Left ventricle myocardium inferior (tissue), 1 donor: ENCODE measurements around the gene SLC44A2. TPM values are rescaled to one million over a fixed set of nuclear protein-coding genes. Genes with fewer than 3 reads are reported as not detected.
"Not testable (repeated sequence)": the region's sequence is repeated elsewhere in the genome, so short reads cannot be mapped to it uniquely, and the experiment has no call there.

Experiments used
- DNase-seq: peaks from one replicate; pipeline ENCODE4 v3.0.0-alpha.2; 2020
- H3K27ac ChIP-seq: fragments of 200-600 bp; replicated peaks from 2 replicates; pipeline ENCODE4 v1.8.0; 2021
- H3K27me3 ChIP-seq: fragments of 200-600 bp; 2 replicates; pipeline ENCODE4 v1.8.0; 2021; ENCODE audit warnings: low read depth
- H3K36me3 ChIP-seq: fragments of 200-600 bp; 2 replicates; pipeline ENCODE4 v1.8.0; 2021
- H3K4me1 ChIP-seq: fragments of 200-600 bp; 2 replicates; pipeline ENCODE4 v1.8.0; 2021
- H3K4me3 ChIP-seq: fragments of 200-600 bp; 2 replicates; pipeline ENCODE4 v1.8.0; 2021; ENCODE audit warnings: mild to moderate bottlenecking, moderate library complexity
- H3K9me3 ChIP-seq: fragments of 200-600 bp; replicated peaks from 2 replicates; pipeline ENCODE4 v1.8.0; 2021
- intact Hi-C: fragments of 100-400 bp; cut with micrococcal nuclease; formaldehyde crosslinking; loops from one replicate; pipeline ENCODE4 v1.11.0; 2022
- total RNA-seq: library from RNA; stranded (reverse); fragmentation: NEBNext Ultra II Directional; extraction: Animal tissue kit (Norgen Biotek cat#: 25700); gene quantifications from one replicate; pipeline ENCODE4 v1.2.1, GENCODE V29; 2021
- TF ChIP-seq, protein P1 (sequence below): fragments of 200-600 bp; IDR thresholded peaks from 2 replicates; pipeline ENCODE4 v1.8.0; 2021; ENCODE audit warnings: antibody characterized with exemption, mild to moderate bottlenecking, borderline replicate concordance
- donor health status: DM: no; HTN: yes; CAD: no; lungs with severe emphysema.

The SLC44A2 gene
- total RNA-seq, 1 donor from 2014 or later, result 74.2 TPM

- H3K27me3 ChIP-seq, result no peaks in the 10 kb centered on the region
- intact Hi-C loops, result no loop called here
- TF ChIP-seq, protein P1, sequence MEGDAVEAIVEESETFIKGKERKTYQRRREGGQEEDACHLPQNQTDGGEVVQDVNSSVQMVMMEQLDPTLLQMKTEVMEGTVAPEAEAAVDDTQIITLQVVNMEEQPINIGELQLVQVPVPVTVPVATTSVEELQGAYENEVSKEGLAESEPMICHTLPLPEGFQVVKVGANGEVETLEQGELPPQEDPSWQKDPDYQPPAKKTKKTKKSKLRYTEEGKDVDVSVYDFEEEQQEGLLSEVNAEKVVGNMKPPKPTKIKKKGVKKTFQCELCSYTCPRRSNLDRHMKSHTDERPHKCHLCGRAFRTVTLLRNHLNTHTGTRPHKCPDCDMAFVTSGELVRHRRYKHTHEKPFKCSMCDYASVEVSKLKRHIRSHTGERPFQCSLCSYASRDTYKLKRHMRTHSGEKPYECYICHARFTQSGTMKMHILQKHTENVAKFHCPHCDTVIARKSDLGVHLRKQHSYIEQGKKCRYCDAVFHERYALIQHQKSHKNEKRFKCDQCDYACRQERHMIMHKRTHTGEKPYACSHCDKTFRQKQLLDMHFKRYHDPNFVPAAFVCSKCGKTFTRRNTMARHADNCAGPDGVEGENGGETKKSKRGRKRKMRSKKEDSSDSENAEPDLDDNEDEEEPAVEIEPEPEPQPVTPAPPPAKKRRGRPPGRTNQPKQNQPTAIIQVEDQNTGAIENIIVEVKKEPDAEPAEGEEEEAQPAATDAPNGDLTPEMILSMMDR, result no peak
- H3K4me3 ChIP-seq, result no peak overlapping the region
- no peaks in the 10 kb centered on the region for H3K9me3 ChIP-seq
- peaks cover 80% of the 10 kb centered on the region for H3K4me1 ChIP-seq
- no peak overlapping the region for H3K27ac ChIP-seq
- no peaks in the 10 kb centered on the region for H3K36me3 ChIP-seq
- DNase-seq, result no peak
Measured at GRCh38 chr19:10662384-10663251, 37.3 kb downstream of the SLC44A2 start.

DNA sequence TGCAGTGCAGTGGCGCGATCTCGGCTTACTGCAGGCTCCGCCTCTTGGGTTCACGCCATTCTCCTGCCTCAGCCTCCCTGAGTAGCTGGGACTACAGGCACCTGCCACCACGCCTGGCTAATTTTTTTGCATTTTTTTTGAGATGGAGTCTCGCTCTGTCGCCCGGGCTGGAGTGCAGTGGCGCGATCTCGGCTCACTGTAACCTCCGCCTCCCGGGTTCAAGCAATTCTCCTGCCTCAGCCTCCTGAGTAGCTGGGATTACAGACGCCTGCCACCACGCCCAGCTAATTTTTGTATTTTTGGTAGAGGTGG is 37.9 kb downstream of the SLC44A2 start:
- intact Hi-C loops, H3K27me3 ChIP-seq, H3K36me3 ChIP-seq, H3K9me3 ChIP-seq, DNase-seq, H3K27ac ChIP-seq, H3K4me3 ChIP-seq: not testable (repeated sequence)
- H3K4me1 ChIP-seq, result peaks cover 81% of the 10 kb centered on the region

DNA sequence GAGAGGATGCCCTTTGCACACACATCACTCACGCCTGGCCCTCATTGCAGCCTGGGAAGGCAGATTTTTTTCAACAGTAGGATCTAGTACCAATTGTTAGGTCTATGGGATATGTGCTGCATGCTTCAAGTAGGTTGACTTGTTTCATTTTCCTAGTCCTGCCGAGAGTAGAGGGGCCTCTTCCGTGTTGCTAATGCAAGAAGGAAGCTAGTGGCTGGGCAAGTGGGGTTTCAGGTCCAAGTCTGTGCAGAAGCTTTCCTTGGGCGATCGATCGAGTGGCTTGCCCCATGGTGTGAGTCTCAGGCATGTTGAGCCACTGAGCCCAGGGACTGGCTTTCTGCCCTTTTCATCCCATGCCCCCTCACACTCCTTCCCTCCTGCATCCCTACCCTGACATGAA is 42.5 kb downstream of the SLC44A2 start:
- intact Hi-C loops, result no loop called here
- H3K9me3 ChIP-seq, result no peaks in the 10 kb centered on the region
- H3K4me1 ChIP-seq, result peaks cover 74% of the 10 kb centered on the region
- no peak overlapping the region for H3K27ac ChIP-seq
- DNase-seq, result no peak
- no peak overlapping the region for H3K4me3 ChIP-seq
- TF ChIP-seq, protein P1, result no peak
- H3K27me3 ChIP-seq, result no peaks in the 10 kb centered on the region
- H3K36me3 ChIP-seq, result peaks cover 23% of the 10 kb centered on the region

- no peak for DNase-seq
- intact Hi-C loops, result no loop called here
- peaks cover 62% of the 10 kb centered on the region for H3K4me1 ChIP-seq
- H3K27me3 ChIP-seq, result no peaks in the 10 kb centered on the region
- peaks cover 37% of the 10 kb centered on the region for H3K36me3 ChIP-seq
- TF ChIP-seq, protein P1, result no peak
- H3K4me3 ChIP-seq, result no peak overlapping the region
- no peak overlapping the region for H3K27ac ChIP-seq
- no peaks in the 10 kb centered on the region for H3K9me3 ChIP-seq
Measured at GRCh38 chr19:10669246-10669645, 43.9 kb downstream of the SLC44A2 start.

- no peak overlapping the region for H3K4me3 ChIP-seq
- intact Hi-C loops, result no loop called here
- no peaks in the 10 kb centered on the region for H3K9me3 ChIP-seq
- peaks cover 56% of the 10 kb centered on the region for H3K4me1 ChIP-seq
- TF ChIP-seq, protein P1, result no peak
- peaks cover 46% of the 10 kb centered on the region for H3K36me3 ChIP-seq
- H3K27ac ChIP-seq, result peak overlapping the region; percentile 28
- no peak for DNase-seq
- H3K27me3 ChIP-seq, result no peaks in the 10 kb centered on the region
Measured at GRCh38 chr19:10670182-10670581, 44.8 kb downstream of the SLC44A2 start.
